Erythroblast (primary cell): Measurements from ENCODE around the gene DNPEP.
"Not testable (repeated sequence)": the region's sequence is repeated elsewhere in the genome, so short reads cannot be mapped to it uniquely, and the experiment has no call there.

Experiments used
- GATA1 ChIP-seq: IDR thresholded peaks from 2 replicates; pipeline ENCODE4 v1.6.1; 2011; ENCODE audit warnings: low read depth, mild to moderate bottlenecking, control low read depth, low read length, moderate library complexity
- POLR2A ChIP-seq: IDR thresholded peaks from 2 replicates; pipeline ENCODE4 v1.6.1; 2011; ENCODE audit warnings: mild to moderate bottlenecking, low read length

DNA sequence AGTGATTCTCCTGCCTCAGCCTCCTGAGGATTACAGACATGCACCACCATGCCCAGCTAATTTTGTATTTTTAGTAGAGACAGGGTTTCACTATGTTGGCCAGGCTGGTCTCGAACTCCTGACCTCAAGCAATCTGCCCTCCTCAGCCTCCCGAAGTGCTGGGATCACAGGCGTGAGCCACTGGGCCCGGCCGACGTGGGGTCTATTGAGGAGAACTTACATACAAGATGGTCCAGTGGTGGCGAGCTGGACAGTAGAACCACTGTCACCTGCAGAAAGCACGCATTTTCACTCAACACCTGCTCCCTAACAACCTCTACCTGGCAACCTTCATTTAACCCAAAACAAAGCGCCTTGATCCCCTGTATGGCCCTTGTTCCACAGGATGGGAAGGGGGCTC is 7.3 kb upstream of the DNPEP start:
- not testable (repeated sequence) for TF ChIP-seq POLR2A, GATA1
